Skeletal muscle tissue (tissue), 4 donors: ENCODE data around the gene ZBTB38. TPM values are rescaled to one million over a fixed set of nuclear protein-coding genes. Genes with fewer than 3 reads are reported as not detected.

Experiments
- H3K27ac ChIP-seq: one replicate; pipeline ENCODE4 v1.7.0; 2013; ENCODE audit warnings: mild to moderate bottlenecking, low read depth, low read length, inconsistent platforms
- H3K27me3 ChIP-seq, 3 donors: one replicate each; pipeline ENCODE4 v1.7.0; 2013; ENCODE audit warnings: low read length in 3 of 3; ENCODE audit not compliant: control insufficient read depth in 3 of 3, insufficient read depth in 3 of 3
- H3K36me3 ChIP-seq, 3 donors: one replicate each; pipeline ENCODE4 v1.7.0; 2013; ENCODE audit warnings: low read length in 3 of 3; ENCODE audit not compliant: control insufficient read depth in 3 of 3, insufficient read depth in 3 of 3
- H3K4me1 ChIP-seq, 3 donors: one replicate each; pipeline ENCODE4 v1.7.0; 2013; ENCODE audit warnings: low read length in 3 of 3, mild to moderate bottlenecking in 3 of 3; ENCODE audit not compliant: control insufficient read depth in 3 of 3, insufficient read depth in 3 of 3
- H3K4me3 ChIP-seq, 3 donors: one replicate each; pipeline ENCODE4 v1.7.0; 2013; ENCODE audit warnings: low read length in 3 of 3
- H3K9ac ChIP-seq, 3 donors: one replicate each; pipeline ENCODE4 v1.7.0; 2013; ENCODE audit warnings: low read length in 3 of 3, mild to moderate bottlenecking in 3 of 3, moderate library complexity in 2 of 3, low read depth in 1 of 3
- H3K9me3 ChIP-seq, 3 donors: one replicate each; pipeline ENCODE4 v1.7.0; 2013; ENCODE audit warnings: low read length in 3 of 3; ENCODE audit not compliant: control insufficient read depth in 3 of 3
- total RNA-seq: library from RNA; depleted of rRNA; stranded (reverse); fragments of >200 nt; gene quantifications from one replicate; pipeline ENCODE4 v1.2.3, GENCODE V29; 2014
- donor health status: Osteomylitis.

The ZBTB38 gene
- total RNA-seq, 1 donor from 2014 or later, result 29.7 TPM

DNA sequence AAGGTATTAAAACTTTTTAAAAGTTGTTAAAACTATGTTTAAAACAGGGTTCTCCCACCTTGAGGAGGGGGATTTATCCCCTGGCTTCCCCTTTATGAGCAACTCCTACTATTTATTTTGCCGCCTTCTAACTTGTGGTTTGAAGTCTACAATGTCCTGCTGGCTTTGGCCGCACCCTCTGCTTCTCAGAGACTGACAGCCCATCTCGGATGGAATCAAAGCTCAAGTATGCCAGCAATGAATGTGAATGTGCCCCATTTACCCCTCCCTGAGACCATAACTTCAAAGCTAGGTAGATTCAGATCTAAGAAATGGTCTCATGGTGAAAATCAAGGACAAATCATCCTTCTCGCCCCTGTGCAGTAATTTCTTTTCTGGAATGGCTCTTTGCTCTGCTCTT, 10.3 kb downstream of the ZBTB38 start:
- H3K36me3 ChIP-seq, result peaks cover 0 to 8% (median 8%) of the 10 kb centered on the region in 3 donors
- H3K4me1 ChIP-seq, result peaks cover 0 to 5% (median 2%) of the 10 kb centered on the region in 3 donors
- no peaks in the 10 kb centered on the region for H3K27me3 ChIP-seq
- H3K9ac ChIP-seq, result no peak overlapping the region
- H3K27ac ChIP-seq, result no peak overlapping the region
- H3K9me3 ChIP-seq, result no peaks in the 10 kb centered on the region
- no peak overlapping the region for H3K4me3 ChIP-seq

DNA sequence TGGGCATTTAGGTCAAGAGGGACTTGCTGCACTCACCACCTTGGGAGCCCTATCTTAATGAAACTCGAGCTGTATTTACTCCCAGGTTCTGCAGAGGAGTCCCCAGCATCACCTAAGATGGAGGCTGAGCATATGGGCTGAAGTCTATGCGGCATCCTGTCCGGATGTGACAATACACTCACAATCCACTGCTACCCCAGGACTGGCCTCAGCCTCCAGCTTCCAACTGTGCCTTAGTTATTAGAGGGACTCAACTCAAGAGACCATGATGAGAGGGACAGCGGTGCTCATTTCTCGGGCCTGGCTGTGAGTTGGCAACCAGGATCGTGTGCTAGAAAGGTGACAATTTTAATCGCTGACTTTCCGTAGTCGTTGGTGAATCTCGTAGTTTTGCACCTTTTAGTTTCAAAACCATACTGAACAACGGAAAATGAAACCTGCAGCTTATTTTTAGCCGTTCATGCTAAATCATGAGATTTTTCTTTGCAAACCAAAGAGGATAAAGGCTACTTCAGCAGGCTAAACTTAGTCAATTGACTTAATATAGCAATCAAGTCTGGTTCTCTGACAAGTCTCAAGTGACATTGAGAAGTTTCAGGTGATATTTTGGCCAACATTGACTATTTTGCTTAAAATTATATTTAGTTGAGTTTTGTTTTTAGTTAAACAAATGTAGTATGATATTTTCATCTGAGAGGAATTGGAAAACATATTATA, 11.1 kb downstream of the ZBTB38 start:
- Histone ChIP-seq H3K4me1 (peaks cover 0 to 5% (median 2%) of the 10 kb centered on the region in 3 donors), H3K27ac (no peak overlapping the region), H3K4me3 (no peak overlapping the region), H3K9me3 (no peaks in the 10 kb centered on the region), H3K27me3 (no peaks in the 10 kb centered on the region), H3K9ac (no peak overlapping the region), H3K36me3 (peaks cover 0 to 8% (median 8%) of the 10 kb centered on the region in 3 donors)

- Histone ChIP-seq H3K4me3 (no peak overlapping the region), H3K36me3 (peaks cover 0 to 8% (median 7%) of the 10 kb centered on the region in 3 donors), H3K4me1 (peaks cover 0 to 5% (median 2%) of the 10 kb centered on the region in 3 donors), H3K9me3 (no peaks in the 10 kb centered on the region), H3K27me3 (no peaks in the 10 kb centered on the region), H3K9ac (no peak overlapping the region), H3K27ac (no peak overlapping the region)
Observed at GRCh38 chr3:141380279-141380678, 12.0 kb downstream of the ZBTB38 start.

DNA sequence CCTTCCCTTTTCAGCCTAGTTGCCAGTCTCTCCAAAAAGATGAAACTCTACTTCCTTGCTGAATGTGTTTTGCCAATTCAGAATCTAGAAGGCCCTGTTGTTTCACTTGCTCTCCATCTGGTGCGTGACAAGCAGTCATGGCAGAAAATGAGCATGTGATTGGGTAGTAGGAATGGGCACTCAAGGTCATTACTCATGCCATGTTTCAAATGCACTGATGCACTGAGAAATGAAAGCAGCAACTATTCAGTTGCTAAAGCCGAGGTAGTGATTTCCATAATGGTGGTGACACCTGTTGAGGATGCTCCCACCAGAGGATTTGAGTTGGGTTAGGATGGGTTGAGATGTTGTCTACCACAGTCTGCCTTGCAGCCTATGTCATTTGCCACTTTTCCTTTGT, 12.7 kb downstream of the ZBTB38 start:
- H3K36me3 ChIP-seq, result peaks cover 0 to 8% (median 2%) of the 10 kb centered on the region in 3 donors
- peaks cover 0 to 5% (median 5%) of the 10 kb centered on the region in 3 donors for H3K4me1 ChIP-seq
- no peaks in the 10 kb centered on the region for H3K27me3 ChIP-seq
- no peaks in the 10 kb centered on the region for H3K9me3 ChIP-seq
- H3K27ac ChIP-seq, result no peak overlapping the region
- no peak overlapping the region for H3K4me3 ChIP-seq
- no peak overlapping the region for H3K9ac ChIP-seq

DNA sequence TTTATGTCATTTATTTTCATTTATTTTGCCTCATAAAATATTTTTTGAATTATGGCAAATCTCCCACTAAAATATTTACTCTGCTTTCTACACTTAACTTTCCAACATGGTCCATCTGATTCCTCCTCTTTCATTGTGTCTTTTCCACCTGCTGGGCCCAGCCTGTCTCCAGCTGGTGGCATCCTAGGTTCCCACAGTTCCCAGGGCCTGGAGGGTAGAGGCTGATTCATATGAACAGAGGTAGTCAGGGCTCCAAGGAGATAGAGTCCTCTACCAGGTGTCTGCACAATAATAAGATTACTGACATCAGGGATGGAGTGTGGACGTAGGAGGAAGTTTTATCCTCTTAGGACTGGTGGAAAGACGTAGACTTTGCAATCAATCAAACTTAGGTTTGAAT, 14.3 kb downstream of the ZBTB38 start:
- Histone ChIP-seq H3K27ac (no peak overlapping the region), H3K9me3 (no peaks in the 10 kb centered on the region), H3K9ac (no peak overlapping the region), H3K4me1 (peaks cover 0 to 2% (median 0%) of the 10 kb centered on the region in 3 donors), H3K27me3 (no peaks in the 10 kb centered on the region), H3K4me3 (no peak overlapping the region), H3K36me3 (peaks cover 3 to 8% (median 5%) of the 10 kb centered on the region in 3 donors)

DNA sequence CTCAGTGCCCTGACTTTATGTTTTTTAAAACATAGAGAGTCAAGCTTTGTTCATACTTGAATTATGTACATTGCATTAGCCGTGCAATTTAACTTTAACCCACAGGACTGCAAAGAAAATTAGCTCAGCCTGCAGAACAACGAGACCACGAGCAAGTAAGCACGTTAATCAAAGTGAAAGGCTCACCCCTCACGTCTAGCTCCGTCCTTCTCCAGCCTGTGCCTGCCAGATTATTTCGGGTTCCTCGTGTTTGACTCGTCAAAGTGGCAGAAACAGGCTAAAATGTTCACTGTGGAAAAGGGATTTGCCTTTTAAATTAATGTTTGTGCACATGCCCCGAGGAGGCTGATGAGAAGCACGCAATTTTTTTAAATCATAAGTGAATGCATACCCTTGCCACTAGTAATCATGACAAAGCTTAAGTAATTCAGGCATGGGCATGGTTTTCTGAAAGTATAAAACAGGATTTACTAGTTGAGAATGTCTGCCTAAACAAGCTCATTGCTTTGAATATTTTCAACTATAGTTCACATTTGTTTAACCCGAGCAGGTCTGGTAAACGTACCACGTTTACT, 15.3 kb downstream of the ZBTB38 start:
- Histone ChIP-seq H3K9ac (peak overlapping the region in 1 of 3 donors; percentile 52), H3K4me3 (no peak overlapping the region), H3K27me3 (no peaks in the 10 kb centered on the region), H3K4me1 (peaks cover 0 to 2% (median 0%) of the 10 kb centered on the region in 3 donors), H3K9me3 (no peaks in the 10 kb centered on the region), H3K27ac (no peak overlapping the region), H3K36me3 (peaks cover 3 to 10% (median 5%) of the 10 kb centered on the region in 3 donors)

DNA sequence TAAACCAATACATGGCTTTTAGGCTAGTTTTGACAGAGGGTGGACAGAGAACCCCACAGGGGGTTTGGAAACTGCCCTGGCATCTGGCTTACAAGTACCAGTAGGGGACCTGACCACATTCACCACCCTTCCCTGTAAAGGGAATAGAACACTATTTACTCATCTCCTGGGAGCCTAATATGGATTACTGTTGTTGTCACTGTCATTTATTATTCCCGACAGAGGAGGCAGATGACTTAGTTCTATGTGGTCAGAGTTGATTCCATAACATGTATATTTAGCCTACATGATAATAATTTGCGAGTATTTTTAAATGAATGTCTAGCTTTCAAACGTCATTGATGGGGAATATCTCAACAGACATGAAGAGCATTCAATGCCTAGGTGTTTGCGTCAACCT, 15.9 kb downstream of the ZBTB38 start:
- H3K36me3 ChIP-seq, result peaks cover 3 to 10% (median 5%) of the 10 kb centered on the region in 3 donors

DNA sequence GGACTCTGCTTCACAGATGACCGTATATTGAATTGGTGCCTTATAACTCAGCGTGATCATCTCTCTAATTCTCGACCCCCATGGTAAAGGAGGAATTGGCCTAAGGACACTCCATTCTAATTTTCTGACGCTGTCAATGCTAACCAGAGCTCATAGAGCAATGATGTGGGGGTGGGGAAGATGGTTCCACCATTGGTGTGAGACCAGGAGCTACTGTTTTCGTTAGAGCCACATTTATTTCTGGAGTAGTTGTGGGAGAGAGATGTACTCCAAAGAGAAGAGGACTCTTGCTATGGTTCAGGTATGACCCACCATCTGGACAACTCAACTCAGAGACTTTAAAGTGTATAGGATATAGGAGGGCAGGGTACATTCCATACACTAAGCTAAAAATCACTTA, 16.3 kb downstream of the ZBTB38 start:
- no peak overlapping the region for H3K27ac ChIP-seq
- no peak overlapping the region for H3K4me3 ChIP-seq
- no peak overlapping the region for H3K9ac ChIP-seq
- peaks cover 3 to 10% (median 5%) of the 10 kb centered on the region in 3 donors for H3K36me3 ChIP-seq
- H3K4me1 ChIP-seq, result peaks cover 0 to 2% (median 0%) of the 10 kb centered on the region in 3 donors
- H3K27me3 ChIP-seq, result no peaks in the 10 kb centered on the region
- H3K9me3 ChIP-seq, result no peaks in the 10 kb centered on the region

More for the DNA sequence above, 15.9 kb downstream of the ZBTB38 start:
- H3K27ac ChIP-seq, result no peak overlapping the region
- no peak overlapping the region for H3K4me3 ChIP-seq
- H3K4me1 ChIP-seq, result peaks cover 0 to 2% (median 0%) of the 10 kb centered on the region in 3 donors
- H3K27me3 ChIP-seq, result no peaks in the 10 kb centered on the region
- H3K9me3 ChIP-seq, result no peaks in the 10 kb centered on the region
- no peak overlapping the region for H3K9ac ChIP-seq

DNA sequence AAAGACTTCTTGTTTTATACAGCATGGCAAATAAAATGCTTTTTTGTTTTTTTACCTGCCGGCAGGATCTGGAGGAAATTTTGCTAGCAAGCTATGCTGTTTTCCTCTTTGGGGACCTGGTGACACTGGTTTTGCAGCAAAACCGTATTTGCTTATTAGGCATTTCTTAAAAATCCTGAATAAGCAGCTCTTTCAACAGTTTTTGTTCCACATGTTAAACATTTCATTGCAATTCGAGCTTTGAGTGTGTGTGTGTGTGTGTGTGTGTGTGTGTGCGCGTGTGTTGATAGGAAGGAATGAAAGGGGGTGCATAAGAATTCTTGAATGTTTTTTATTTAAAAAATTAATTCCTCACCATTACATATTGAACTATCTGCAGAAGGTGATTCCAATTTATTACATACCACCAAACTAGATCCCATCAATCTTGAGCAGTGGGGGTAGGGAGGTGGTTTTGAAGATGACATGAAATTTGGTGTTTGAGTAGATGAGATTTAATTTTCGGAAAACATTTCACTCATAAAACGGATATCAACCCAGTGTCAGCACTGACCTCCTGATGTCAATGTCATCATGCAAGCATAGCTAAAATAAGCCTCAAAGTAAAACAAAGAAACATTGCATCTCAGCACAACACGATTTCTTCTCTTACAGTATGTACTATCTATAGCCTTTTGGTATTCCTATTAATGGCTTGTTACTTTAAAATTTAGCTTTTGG, 17.3 kb downstream of the ZBTB38 start:
- Histone ChIP-seq H3K4me1 (peaks cover 0 to 2% (median 0%) of the 10 kb centered on the region in 3 donors), H3K27me3 (no peaks in the 10 kb centered on the region), H3K9me3 (no peaks in the 10 kb centered on the region), H3K9ac (peak overlapping the region in 1 of 3 donors; percentile 14), H3K36me3 (peaks cover 3 to 10% (median 5%) of the 10 kb centered on the region in 3 donors), H3K4me3 (no peak overlapping the region), H3K27ac (no peak overlapping the region)

DNA sequence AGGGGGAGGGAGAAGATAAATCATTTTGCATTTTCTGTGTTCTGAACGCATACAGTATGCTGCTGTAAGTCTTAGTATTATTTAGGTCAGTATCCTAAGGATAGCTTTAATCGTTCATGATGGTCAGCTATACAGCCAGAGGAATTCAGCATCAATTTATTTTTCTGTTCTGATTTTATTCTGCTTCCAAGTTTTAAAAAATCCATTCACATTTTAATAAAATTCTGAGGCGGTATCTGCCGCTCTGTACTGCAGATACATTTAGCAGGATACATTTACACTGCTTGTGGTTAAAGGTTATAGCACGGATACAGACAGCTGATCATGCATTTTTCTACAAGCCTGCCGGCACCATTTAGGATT, 17.8 kb downstream of the ZBTB38 start:
- no peaks in the 10 kb centered on the region for H3K9me3 ChIP-seq
- peaks cover 0 to 2% (median 0%) of the 10 kb centered on the region in 3 donors for H3K4me1 ChIP-seq
- H3K4me3 ChIP-seq, result no peak overlapping the region

More for the DNA sequence above, 17.8 kb downstream of the ZBTB38 start:
- no peak overlapping the region for H3K27ac ChIP-seq
- peak overlapping the region in 1 of 3 donors; percentile 14 for H3K9ac ChIP-seq
- peaks cover 3 to 10% (median 3%) of the 10 kb centered on the region in 3 donors for H3K36me3 ChIP-seq
- H3K27me3 ChIP-seq, result no peaks in the 10 kb centered on the region
